Stomach (tissue), 4 donors: ENCODE results near the gene GTF2H2.
"Not testable (repeated sequence)": the region's sequence is repeated elsewhere in the genome, so short reads cannot be mapped to it uniquely, and the experiment has no call there.

Experiments used
- CTCF ChIP-seq, 7 experiments: fragments of 450-650 bp in 4 of 7; fragments of 200-600 bp in 3 of 7; sonication (generic) in 3 of 7; IDR thresholded peaks; one replicate each; pipeline ENCODE4 v1.5.1; 2016 to 2019; ENCODE audit warnings: antibody characterized with exemption in 7 of 7, control low read depth in 2 of 7, mild to moderate bottlenecking in 1 of 7
- EP300 ChIP-seq: sonication (generic); formaldehyde crosslinking; IDR thresholded peaks from one replicate; pipeline ENCODE4 v1.6.1; 2017; ENCODE audit warnings: antibody characterized with exemption
- POLR2A ChIP-seq, 4 donors: fragments of 450-650 bp; IDR thresholded peaks; one replicate each; pipeline ENCODE4 v1.6.1; 2016; ENCODE audit warnings: antibody characterized with exemption in 4 of 4, control low read depth in 2 of 4, mild to moderate bottlenecking in 1 of 4, moderate library complexity in 1 of 4

- not testable (repeated sequence) for TF ChIP-seq POLR2A (IDR thresholded peaks at IDR 0.05); CTCF (IDR thresholded peaks at IDR 0.05); EP300
Observed at GRCh38 chr5:71086145-71086544, 18.7 kb upstream of the GTF2H2 start.
